HEK293T (cell line): ENCODE measurements around the gene CDHR3.

Experiments used
- ARNT ChIP-seq: fragments of 450-650 bp; IDR thresholded peaks from 2 replicates; pipeline ENCODE4 v1.6.1; 2017; ENCODE audit warnings: mild to moderate bottlenecking
- CTBP1 ChIP-seq: fragments of 450-650 bp; IDR thresholded peaks from 2 replicates; pipeline ENCODE4 v1.6.1; 2016; ENCODE audit warnings: borderline replicate concordance
- ELF4 ChIP-seq: fragments of 450-650 bp; IDR thresholded peaks from 2 replicates; pipeline ENCODE4 v1.6.1; 2017; ENCODE audit warnings: antibody characterized with exemption
- FOXK2 ChIP-seq: fragments of 450-650 bp; IDR thresholded peaks from 2 replicates; pipeline ENCODE4 v1.6.1; 2016; ENCODE audit warnings: mild to moderate bottlenecking
- HDGF ChIP-seq: fragments of 450-650 bp; IDR thresholded peaks from 2 replicates; pipeline ENCODE4 v1.6.1; 2017; ENCODE audit warnings: antibody characterized with exemption, borderline replicate concordance
- L3MBTL2 ChIP-seq: fragments of 450-650 bp; conservative IDR thresholded peaks from 2 replicates; pipeline ENCODE4 v1.6.1; 2016; ENCODE audit warnings: mild to moderate bottlenecking
- LEF1 ChIP-seq: fragments of 450-650 bp; IDR thresholded peaks from 2 replicates; pipeline ENCODE4 v1.6.1; 2017; ENCODE audit warnings: mild to moderate bottlenecking, borderline replicate concordance
- NFRKB ChIP-seq: fragments of 450-650 bp; IDR thresholded peaks from 2 replicates; pipeline ENCODE4 v1.6.1; 2016; ENCODE audit warnings: mild to moderate bottlenecking, moderate library complexity
- SP1 ChIP-seq: fragments of 450-650 bp; IDR thresholded peaks from 2 replicates; pipeline ENCODE4 v1.6.1; 2017
- SUZ12 ChIP-seq: fragments of 450-650 bp; IDR thresholded peaks from 2 replicates; pipeline ENCODE4 v1.6.1; 2016; ENCODE audit warnings: mild to moderate bottlenecking
- ZNF384 ChIP-seq: fragments of 450-650 bp; IDR thresholded peaks from 2 replicates; pipeline ENCODE4 v1.6.1; 2016

- no peak for TF ChIP-seq FOXK2
- no peak for TF ChIP-seq SUZ12
- no peak for TF ChIP-seq NFRKB
- TF ChIP-seq ELF4: no peak
- no peak for TF ChIP-seq HDGF
- no peak for TF ChIP-seq LEF1
- TF ChIP-seq CTBP1: no peak
- no peak for TF ChIP-seq SP1
- TF ChIP-seq ZNF384: no peak
- TF ChIP-seq L3MBTL2: no peak
- no peak for TF ChIP-seq ARNT
Measured at GRCh38 chr7:106018566-106019469, 55.8 kb downstream of the CDHR3 start.
